NB4 (cell line): ENCODE data around the gene JAZF1.

Experiments used
- TF ChIP-seq, protein P1 (sequence below): IDR thresholded peaks from one replicate; pipeline ENCODE4 v1.5.1; 2012; ENCODE audit warnings: low read depth, low read length
- TF ChIP-seq, protein P2 (sequence below): IDR thresholded peaks from 2 replicates; pipeline ENCODE4 v1.6.1; 2011; ENCODE audit warnings: low read depth, low read length

DNA sequence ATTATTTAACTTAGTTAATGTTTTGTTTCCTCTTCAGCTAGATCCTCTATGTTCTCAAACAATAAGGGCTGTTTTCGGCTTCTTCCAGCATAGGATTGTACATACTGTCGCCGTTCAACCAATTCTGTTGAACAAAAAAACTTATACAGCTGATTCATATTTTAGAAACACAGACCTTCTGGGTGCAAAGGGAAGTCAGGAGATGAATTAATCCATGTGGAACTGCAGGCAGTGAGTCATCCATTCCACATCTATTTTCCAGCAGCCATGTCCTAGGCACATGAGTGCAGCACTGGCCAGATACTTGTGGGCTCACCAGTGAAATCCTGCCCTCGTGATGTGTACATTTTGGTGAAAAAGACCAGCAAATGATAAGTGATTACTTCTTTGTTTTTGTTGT, 163.2 kb downstream of the JAZF1 start:
- TF ChIP-seq, protein P1, sequence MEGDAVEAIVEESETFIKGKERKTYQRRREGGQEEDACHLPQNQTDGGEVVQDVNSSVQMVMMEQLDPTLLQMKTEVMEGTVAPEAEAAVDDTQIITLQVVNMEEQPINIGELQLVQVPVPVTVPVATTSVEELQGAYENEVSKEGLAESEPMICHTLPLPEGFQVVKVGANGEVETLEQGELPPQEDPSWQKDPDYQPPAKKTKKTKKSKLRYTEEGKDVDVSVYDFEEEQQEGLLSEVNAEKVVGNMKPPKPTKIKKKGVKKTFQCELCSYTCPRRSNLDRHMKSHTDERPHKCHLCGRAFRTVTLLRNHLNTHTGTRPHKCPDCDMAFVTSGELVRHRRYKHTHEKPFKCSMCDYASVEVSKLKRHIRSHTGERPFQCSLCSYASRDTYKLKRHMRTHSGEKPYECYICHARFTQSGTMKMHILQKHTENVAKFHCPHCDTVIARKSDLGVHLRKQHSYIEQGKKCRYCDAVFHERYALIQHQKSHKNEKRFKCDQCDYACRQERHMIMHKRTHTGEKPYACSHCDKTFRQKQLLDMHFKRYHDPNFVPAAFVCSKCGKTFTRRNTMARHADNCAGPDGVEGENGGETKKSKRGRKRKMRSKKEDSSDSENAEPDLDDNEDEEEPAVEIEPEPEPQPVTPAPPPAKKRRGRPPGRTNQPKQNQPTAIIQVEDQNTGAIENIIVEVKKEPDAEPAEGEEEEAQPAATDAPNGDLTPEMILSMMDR: no peak
- TF ChIP-seq, protein P2, sequence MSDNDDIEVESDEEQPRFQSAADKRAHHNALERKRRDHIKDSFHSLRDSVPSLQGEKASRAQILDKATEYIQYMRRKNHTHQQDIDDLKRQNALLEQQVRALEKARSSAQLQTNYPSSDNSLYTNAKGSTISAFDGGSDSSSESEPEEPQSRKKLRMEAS: no peak
